Measurements from ENCODE around the gene PGM1. TPM values are rescaled to one million over a fixed set of nuclear protein-coding genes. Genes with fewer than 3 reads are reported as not detected.

PGM1 gene
- total and polyA plus RNA-seq, 2 of the 13 experiments (the other 11 are each of a cell fraction or from before 2014, with no cell fraction given): 51.6 to 105 TPM

- TF ChIP-seq HNF1A (IDR thresholded peaks at IDR 0.05; ENCODE audit: low read depth): no peak
- TF ChIP-seq HNF1A (CRISPR knock-in tag; IDR thresholded peaks at IDR 0.05; ENCODE audit: borderline replicate concordance): no peak
- TF ChIP-seq ZFP36L2 (CRISPR knock-in tag; IDR thresholded peaks at IDR 0.05): no peak
- TF ChIP-seq FOSL2 (CRISPR knock-in tag; IDR thresholded peaks at IDR 0.05): no peak
- peak; percentile 73; the same call in 1 of the 2 replicates for TF ChIP-seq NRL (CRISPR knock-in tag; IDR thresholded peaks at IDR 0.05; ENCODE audit: borderline replicate concordance)
- TF ChIP-seq KLF6 (CRISPR knock-in tag; IDR thresholded peaks at IDR 0.05): no peak
- peak; percentile 78; the same call in 1 of the 2 replicates for TF ChIP-seq ZMAT3 (CRISPR knock-in tag; conservative IDR thresholded peaks at IDR 0.05)
- TF ChIP-seq ZNF432 (CRISPR knock-in tag; IDR thresholded peaks at IDR 0.05; ENCODE audit: borderline replicate concordance): no peak
- no peak for TF ChIP-seq LCORL (IDR thresholded peaks at IDR 0.05)
- no peak for TF ChIP-seq LCORL (CRISPR knock-in tag; IDR thresholded peaks at IDR 0.05)
- TF ChIP-seq IRF1 (CRISPR knock-in tag; IDR thresholded peaks at IDR 0.05; ENCODE audit: low read depth): no peak
- TF ChIP-seq SPEN (CRISPR knock-in tag; IDR thresholded peaks at IDR 0.05; ENCODE audit: low read depth): no peak
- TF ChIP-seq GATA4 (IDR thresholded peaks at IDR 0.05; ENCODE audit: borderline replicate concordance, low read depth): no peak
- no peak for TF ChIP-seq ZNF605 (CRISPR knock-in tag; IDR thresholded peaks at IDR 0.05)
- TF ChIP-seq ZNF883 (CRISPR knock-in tag; IDR thresholded peaks at IDR 0.05; ENCODE audit: not compliant biosample characterization): no peak
- TF ChIP-seq ZNF546 (CRISPR knock-in tag; conservative IDR thresholded peaks at IDR 0.05): no peak
- no peak for TF ChIP-seq PLSCR1 (CRISPR knock-in tag; IDR thresholded peaks at IDR 0.05; ENCODE audit: borderline replicate concordance)
- TF ChIP-seq THAP9 (CRISPR knock-in tag; IDR thresholded peaks at IDR 0.05; ENCODE audit: borderline replicate concordance): 0 out of 2 replicates have a peak, but pooled peaks have one; percentile 29
- TF ChIP-seq ZZZ3 (CRISPR knock-in tag; IDR thresholded peaks at IDR 0.05; ENCODE audit: borderline replicate concordance): no peak
- no peak for TF ChIP-seq ARNT2 (CRISPR knock-in tag; IDR thresholded peaks at IDR 0.05; ENCODE audit: low read depth)
- no peak for TF ChIP-seq ISX (CRISPR knock-in tag; conservative IDR thresholded peaks at IDR 0.05)
- no peak for TF ChIP-seq MLLT10 (CRISPR knock-in tag; IDR thresholded peaks at IDR 0.05)
Observed at GRCh38 chr1:63593886-63594605, 835 bp downstream of the PGM1 start (continued).

Data from HepG2 (cell line).